RWPE2 (cell line): ENCODE results near the gene RNASEH2B.

Experiments
- ATAC-seq: fragments of 200-7000 bp; cut with Tn5 transposase; 3 replicates; pipeline ENCODE4 v1.9.1; 2021; ENCODE audit warnings: low read depth
- DNase-seq: peaks from one replicate; pipeline ENCODE4 v3.0.0-alpha.2; 2020; ENCODE audit warnings: low spot score
- H3K27ac ChIP-seq: fragments of 450-650 bp; 2 replicates; pipeline ENCODE4 v1.5.1; 2017; ENCODE audit warnings: mild to moderate bottlenecking; ENCODE audit not compliant: poor library complexity, severe bottlenecking
- H3K27me3 ChIP-seq: fragments of 250-450 bp; sonication (Bioruptor Pico); 2 replicates; pipeline ENCODE4 v1.5.1; 2021; ENCODE audit warnings: mild to moderate bottlenecking, moderate library complexity; ENCODE audit not compliant: insufficient read depth, poor library complexity, severe bottlenecking
- H3K36me3 ChIP-seq: fragments of 250-450 bp; sonication (Bioruptor Pico); 2 replicates; pipeline ENCODE4 v1.5.1; 2020; ENCODE audit warnings: low read depth, mild to moderate bottlenecking, moderate library complexity
- H3K4me1 ChIP-seq: fragments of 250-450 bp; sonication (Bioruptor Pico); 2 replicates; pipeline ENCODE4 v1.5.1; 2021; ENCODE audit warnings: mild to moderate bottlenecking, moderate library complexity; ENCODE audit not compliant: insufficient read depth, poor library complexity, severe bottlenecking
- H3K4me3 ChIP-seq: fragments of 250-450 bp; sonication (Bioruptor Pico); 2 replicates; pipeline ENCODE4 v1.5.1; 2021; ENCODE audit warnings: mild to moderate bottlenecking, moderate library complexity; ENCODE audit not compliant: severe bottlenecking
- H3K9me3 ChIP-seq: fragments of 250-450 bp; sonication (Bioruptor Pico); 2 replicates; pipeline ENCODE4 v1.5.1; 2021; ENCODE audit warnings: mild to moderate bottlenecking, moderate library complexity; ENCODE audit not compliant: severe bottlenecking
- CTCF ChIP-seq: fragments of 450-650 bp; IDR thresholded peaks from one replicate; pipeline ENCODE4 v1.5.1; 2017; ENCODE audit warnings: mild to moderate bottlenecking, moderate library complexity; ENCODE audit not compliant: poor library complexity, severe bottlenecking

The RNASEH2B gene

GRCh38 chr13:50955798-50956197, 46.2 kb downstream of the RNASEH2B start:
- peaks cover 22% of the 10 kb centered on the region for H3K36me3 ChIP-seq
- DNase-seq (no peak), ATAC-seq (no peak)
- H3K27me3 ChIP-seq, result no peaks in the 10 kb centered on the region
- no peak for TF ChIP-seq CTCF
- H3K9me3 ChIP-seq, result no peaks in the 10 kb centered on the region
- H3K27ac ChIP-seq, result no peak overlapping the region
- no peak overlapping the region for H3K4me3 ChIP-seq
- H3K4me1 ChIP-seq, result no peaks in the 10 kb centered on the region

GRCh38 chr13:50957620-50958019, 48.0 kb downstream of the RNASEH2B start:
- no peak overlapping the region for H3K4me3 ChIP-seq
- ATAC-seq (no peak), DNase-seq (no peak)
- H3K9me3 ChIP-seq, result no peaks in the 10 kb centered on the region
- H3K27me3 ChIP-seq, result no peaks in the 10 kb centered on the region
- peaks cover 27% of the 10 kb centered on the region for H3K36me3 ChIP-seq
- TF ChIP-seq CTCF, result no peak
- H3K27ac ChIP-seq, result no peak overlapping the region
- no peaks in the 10 kb centered on the region for H3K4me1 ChIP-seq

- H3K36me3 ChIP-seq, result peaks cover 3% of the 10 kb centered on the region; the same call in 1 of the 2 replicates
- no peak for TF ChIP-seq CTCF
- H3K4me1 ChIP-seq, result no peaks in the 10 kb centered on the region
- DNase-seq, result no peak
- H3K27ac ChIP-seq, result no peak overlapping the region
- H3K4me3 ChIP-seq, result no peak overlapping the region
- no peaks in the 10 kb centered on the region for H3K9me3 ChIP-seq
- no peaks in the 10 kb centered on the region for H3K27me3 ChIP-seq
- no peak for ATAC-seq
These were observed 60.1 kb downstream of the RNASEH2B start for GRCh38 chr13:50969691-50970090.

GRCh38 chr13:50970956-50971355, 61.4 kb downstream of the RNASEH2B start:
- Histone ChIP-seq H3K27me3 (no peaks in the 10 kb centered on the region), H3K9me3 (no peaks in the 10 kb centered on the region), H3K4me1 (no peaks in the 10 kb centered on the region), H3K36me3 (peaks cover 3% of the 10 kb centered on the region; the same call in 1 of the 2 replicates), H3K27ac (no peak overlapping the region), H3K4me3 (no peak overlapping the region)
- no peak for TF ChIP-seq CTCF
- DNase-seq, result no peak
- no peak for ATAC-seq

GRCh38 chr13:50974268-50974667, 64.7 kb downstream of the RNASEH2B start:
- no peak for TF ChIP-seq CTCF
- DNase-seq, result no peak
- Histone ChIP-seq H3K27me3 (no peaks in the 10 kb centered on the region), H3K4me1 (no peaks in the 10 kb centered on the region), H3K36me3 (peaks cover 3% of the 10 kb centered on the region; the same call in 1 of the 2 replicates), H3K9me3 (no peaks in the 10 kb centered on the region), H3K27ac (no peak overlapping the region), H3K4me3 (no peak overlapping the region)
- ATAC-seq, result no peak
